Activated gamma-delta T cell treated with anti-CD3 and anti-CD28 coated beads, Interleukin-2, amount 50 U/mL, for 16 hours (primary cell): ENCODE data around the gene SNRNP200.
"Not testable (repeated sequence)": the region's sequence is repeated elsewhere in the genome, so short reads cannot be mapped to it uniquely, and the experiment has no call there.

Experiments used
- DNase-seq: peaks from one replicate; pipeline ENCODE4 v3.0.0-alpha.2; 2020; ENCODE audit warnings: low read depth

SNRNP200 gene

DNA sequence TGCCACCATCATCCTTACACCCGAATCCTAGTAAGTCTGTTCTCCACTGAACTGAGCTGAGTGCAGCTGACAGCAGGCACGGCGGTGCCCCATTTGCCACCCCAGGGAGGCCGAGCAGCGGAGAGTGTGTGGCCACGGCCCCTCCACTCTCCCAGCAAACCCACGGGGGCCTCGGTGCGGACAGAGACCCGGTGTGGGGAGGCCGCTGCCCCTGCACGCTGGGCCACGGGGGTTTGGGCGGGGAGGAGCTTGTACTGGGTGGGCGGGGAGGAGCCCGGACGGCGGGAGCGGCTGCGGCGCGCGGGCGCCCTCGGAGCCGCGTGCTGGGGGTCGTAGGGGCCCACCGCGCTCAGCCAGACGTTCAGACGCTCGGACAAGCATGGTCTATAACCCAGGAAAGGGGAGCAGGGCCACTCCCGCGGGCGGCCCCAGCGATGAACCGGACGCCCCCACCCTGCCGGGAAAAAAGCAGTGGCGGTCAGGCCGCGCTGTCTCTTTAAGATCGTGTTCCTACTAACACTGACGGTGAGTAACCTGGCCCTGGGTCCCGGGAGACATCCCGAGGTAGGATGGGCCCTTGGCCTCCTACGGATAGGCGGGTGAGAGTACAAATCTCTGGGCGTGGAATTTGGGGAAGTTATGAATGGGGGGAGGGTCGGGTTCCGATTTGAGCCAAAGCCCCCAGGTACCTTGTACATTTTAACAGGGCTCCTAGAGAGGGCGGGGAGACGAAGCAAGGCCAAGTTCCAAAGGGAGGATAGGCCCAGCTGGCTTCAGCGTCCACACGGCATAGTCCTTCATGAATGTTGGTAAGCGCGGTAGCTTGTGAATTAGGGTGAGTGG lies 19.9 kb upstream of the SNRNP200 start, which contains the start of gene ITPRIPL1:
Gene ITPRIPL1, plus strand, starts transcription at position 277 of the 843 bp plus-strand sequence. Its CDS starts 523 bp downstream, at position 800.
- DNase-seq: no peak

DNA sequence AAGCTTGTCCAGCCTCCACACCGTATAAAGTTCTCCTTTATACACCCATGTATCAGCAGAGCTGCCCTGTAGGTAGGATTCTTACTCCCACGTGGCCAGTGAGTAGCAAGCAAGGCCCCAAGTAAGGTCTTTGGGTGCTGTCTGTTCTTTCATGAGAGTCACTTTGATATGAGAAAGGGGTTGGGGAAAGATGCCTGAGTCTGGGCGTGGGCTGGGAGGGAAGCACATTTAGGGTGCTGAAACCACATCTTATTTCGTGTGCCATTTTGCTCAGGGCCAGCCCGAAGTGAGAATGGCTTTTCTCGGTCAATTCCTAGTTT lies 19.3 kb upstream of the SNRNP200 start:
- DNase-seq: no peak

DNA sequence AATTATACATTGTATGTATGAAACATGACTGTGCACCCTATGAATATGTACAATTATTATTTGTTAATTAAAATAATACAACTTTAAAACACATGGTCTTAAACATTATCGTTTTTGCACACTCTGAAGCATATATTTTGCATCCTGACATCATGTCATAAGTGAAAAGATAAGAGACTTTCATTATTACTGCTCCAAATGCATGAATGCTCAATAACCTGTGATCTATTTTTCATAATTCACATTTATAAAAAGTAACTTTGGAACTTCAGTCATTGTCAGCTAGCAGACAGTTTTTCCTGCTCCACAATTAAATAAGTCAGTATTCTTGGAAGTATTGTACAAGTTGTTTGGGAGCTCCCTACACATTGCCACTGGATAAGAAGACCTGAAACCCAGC lies 18.5 kb upstream of the SNRNP200 start:
- no peak for DNase-seq

DNA sequence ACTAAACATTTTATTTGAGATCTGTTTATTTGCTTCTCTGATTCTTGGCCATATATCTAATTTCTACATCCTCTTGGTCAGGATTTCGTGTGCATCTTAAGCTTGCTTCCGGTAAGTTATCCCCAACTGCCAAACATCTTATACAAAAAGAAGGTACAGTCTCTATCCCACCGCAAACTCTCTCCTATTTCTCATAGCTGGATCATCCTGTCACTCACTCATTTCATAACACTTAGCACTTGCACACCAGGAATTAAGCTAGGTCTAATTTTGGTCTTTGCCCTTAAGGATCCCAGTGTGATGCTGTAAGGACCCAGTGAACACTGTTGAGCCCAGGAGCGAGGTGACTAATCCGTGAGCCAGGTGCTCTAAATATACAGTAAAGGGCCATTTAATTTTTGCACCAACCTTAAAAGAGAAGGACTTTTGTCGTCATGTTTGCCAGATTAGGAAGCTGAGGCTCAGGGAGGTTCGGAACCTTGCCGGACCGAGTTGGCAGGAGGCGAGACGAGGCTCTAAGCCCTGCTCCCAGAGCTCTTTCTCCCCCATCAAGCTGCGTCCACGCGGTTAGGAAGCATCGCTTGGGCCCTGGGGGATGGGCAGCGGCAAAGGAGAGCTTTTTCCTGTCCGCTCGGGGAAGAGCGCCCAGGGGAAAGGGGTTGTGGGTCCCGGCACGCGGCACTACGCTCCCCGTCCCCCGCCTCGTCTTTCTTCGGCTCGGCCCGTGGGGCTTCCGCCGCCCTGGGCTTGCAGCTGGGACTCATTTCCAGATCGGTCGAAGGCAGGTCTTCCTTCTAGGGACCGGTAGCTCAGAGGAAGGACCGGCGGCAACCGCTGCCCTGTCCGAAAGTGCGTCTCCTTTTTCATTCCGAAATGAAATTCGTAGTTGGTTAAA lies 15.6 kb upstream of the SNRNP200 start:
- no peak for DNase-seq

DNA sequence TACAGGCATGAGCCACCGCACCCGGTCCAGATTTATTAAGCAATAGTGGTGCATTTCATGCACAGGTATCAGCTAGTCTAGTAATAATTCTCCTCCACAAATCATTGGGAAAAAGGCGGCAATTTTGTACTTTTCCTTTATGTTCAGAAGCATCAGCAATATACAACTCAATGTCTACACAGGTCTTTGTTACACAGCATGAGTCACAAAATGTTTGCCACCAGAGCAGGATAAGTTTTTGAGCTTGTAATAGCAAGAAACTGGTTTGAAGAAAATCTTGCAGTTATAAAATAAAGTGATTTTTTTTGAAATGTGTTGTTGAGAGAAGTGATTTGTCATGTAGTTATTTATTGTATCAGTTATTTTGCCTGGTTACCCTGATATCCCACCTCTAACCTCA lies 15.0 kb upstream of the SNRNP200 start:
- no peak for DNase-seq

DNA sequence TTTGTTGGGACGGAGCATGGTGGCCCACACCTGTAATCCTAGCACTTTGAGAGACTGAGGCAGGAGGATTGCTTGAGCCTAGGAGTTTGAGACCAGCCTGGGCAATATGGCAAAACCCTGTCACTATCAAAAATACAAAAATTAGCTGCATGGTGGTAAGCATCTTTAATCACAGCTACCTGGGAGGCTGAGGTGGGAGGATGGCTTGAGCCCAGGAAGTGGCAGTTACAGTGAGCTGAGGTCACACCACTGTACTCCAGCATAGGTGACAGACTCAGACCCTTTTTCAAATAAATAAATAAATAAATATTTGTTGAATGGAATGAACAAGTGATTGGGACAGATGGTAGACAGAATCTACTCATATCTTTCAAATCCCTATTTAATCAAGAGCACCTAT lies 14.1 kb upstream of the SNRNP200 start:
- DNase-seq: no peak

DNA sequence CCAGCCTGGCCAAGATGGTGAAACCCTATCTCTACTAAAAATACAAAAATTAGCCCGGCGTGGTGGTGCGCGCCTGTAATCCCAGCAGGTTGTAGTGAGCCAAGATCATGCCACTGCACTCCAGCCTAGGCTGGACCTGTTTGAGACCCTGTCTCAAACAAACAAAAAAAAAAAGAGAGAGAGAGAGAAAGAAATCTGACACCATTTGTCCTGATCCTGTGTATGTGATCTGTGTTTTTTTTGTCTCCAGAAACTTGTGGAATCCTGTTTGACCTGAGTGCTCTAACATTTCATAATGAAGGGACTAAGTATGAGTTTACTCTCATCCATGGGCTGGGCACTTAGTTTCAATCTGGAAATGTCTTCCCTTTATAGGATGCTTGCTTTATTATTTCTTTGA lies 13.4 kb upstream of the SNRNP200 start:
- DNase-seq: no peak

DNA sequence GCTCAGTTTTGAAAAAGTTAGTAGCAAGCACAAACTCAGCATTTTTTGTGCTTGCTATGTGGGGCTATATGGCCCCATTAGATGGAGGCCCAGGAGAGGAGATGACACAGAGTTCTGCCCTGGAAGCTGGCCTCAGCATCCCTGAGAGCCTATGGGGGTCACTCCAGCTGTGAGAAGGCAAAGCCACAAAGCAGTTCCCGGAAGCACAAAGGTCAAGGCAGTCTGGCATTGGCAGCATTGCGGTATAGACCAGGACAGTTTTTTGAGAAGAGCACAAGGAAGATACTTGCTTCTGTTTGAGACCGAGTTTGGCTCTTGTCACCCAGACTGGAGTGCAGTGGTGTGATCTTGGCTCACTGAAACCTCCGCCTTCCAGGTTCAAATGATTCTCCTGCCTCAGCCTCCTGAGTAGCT lies 12.2 kb upstream of the SNRNP200 start:
- no peak for DNase-seq

DNA sequence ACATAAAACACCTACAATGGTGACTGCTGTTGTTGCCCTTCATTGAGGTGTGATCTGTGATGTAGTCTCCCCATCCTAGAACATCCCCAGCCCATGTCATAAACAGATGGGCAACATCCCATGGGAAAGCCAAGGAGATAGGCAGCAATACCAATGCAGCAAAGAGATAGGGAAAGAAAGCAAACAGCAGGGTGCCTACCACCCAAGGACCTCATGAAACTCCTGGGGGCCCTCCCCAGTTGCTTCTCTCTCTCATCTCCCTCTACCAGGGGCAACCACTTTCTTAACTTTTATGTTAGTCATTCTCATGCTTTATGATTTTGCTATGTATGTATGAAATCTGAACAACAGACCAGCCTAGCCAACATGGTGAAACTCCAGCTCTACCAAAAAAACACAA lies 11.7 kb upstream of the SNRNP200 start:
- no peak for DNase-seq

DNA sequence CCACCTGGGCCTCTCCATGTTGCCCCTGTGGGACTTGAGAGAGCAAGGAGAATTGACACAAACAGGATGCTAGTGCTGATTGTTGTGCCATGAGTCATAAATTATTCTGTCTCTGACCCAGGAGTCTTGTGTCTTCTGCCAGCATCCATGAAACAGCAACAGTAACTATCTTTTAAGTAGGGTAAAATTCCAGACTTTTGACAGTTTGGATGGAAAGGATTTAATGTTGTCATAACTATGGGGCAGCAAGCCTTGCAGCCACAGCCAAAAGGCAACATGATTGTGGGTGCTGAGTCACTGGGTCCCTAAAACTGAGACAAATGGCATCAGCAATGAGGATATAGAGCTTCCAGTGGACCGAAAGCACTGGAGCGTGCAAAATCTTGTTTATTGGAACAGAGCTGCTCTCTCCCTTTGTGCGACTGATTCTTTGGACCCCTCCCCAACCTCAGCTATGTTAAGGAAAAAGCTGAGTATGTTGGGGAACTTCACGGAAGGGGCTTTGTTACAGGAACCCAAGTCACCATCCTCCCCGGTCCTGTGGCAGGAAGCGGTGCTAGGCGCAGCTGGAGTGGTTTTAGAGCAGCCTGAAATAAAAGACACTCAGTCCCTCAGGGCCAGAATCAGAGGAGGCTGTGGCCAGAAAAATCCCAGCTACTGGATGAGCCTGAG lies 10.2 kb upstream of the SNRNP200 start:
- DNase-seq: no peak

DNA sequence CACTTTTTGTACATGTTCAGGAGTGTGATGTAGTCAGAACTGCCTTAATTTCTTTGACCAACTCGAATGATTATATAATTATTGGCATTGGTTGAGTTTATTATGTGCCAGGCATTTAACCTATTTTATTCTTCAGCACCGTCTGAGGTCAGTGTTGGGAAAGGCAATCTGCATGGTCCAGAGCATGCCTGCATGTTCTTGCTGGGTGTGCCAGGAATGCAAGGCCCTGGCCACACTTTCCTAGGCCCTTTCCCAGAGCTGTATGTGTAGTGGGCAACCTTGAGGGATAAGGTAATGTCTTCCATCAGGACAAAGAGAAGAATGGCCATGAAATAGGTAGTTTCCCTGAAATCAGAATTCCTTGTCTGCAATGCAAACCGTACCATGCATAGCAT lies 9.7 kb upstream of the SNRNP200 start:
- no peak for DNase-seq

DNA sequence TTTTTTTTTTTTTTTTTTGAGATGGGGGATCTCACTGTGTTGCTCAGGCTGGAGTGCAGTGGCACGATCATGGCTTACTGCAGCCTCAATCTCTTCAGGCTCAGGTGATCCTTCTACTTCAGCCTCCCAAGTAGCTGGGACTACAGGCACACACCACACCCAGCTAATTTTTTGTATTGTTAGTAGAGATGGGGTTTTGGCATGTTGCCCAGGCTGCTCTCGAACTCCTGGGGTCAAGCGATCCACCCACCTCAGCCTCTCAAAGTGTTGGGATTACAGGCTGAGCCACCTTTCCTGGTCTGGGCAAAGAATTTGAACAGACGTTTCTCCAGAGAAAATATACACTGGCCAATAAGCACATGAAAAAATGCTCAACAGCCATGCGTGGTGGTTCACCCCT lies 2.9 kb upstream of the SNRNP200 start:
- DNase-seq: no peak

DNA sequence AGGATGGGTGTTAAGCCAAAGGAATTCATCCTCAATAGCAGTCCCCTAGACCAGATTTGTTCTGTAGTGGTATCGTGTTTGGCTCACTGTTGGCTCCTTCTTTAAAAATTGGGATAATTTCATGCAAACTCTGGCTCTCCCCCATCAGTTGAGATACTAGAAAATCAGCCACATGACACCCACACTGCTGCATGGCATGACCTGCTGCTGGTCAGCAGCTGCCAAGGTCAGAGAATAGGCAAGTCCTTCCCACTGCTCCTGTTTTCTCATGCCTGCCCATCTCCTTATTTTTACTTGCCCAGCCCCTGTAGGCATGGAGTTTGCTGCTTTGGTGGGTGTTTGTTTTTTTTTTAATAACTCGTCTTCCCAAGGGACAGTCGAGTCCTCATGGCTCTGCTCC lies 1.0 kb upstream of the SNRNP200 start:
- no peak for DNase-seq

DNA sequence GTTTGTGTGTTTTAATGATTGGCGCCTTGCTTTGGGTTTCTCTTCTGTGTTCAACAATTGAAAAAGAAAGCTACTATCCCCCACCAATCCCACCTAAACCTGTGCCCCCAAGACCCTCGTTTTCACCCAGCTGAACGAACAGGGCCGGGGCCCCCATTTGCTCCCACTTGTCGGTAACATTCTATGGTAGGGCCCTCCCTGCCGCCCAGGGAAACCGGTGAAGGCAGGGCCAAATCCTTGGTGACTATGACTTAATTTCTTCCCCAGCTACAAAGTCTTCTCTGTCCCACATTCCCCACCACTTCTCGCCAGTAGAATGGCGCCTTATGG lies 598 bp upstream of the SNRNP200 start:
- DNase-seq: no peak

DNA sequence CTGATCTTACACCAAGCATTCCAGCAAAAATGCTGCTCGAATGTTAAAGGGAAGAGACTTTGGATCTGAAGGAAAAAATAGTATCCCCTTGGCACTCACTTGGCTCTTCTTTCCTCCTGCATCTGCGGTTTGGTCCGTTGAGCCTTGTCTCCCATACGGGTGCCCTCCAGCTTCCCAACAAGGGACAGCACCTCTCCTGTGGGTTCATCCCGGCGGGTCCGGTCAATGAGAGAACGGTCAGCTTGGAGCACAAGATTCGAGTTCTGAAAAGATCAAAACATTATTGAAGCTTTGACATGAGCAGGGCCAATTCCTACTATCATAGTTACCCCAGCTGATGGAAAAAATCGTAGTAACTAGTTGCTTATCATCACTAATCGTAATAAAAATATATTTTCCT lies 740 bp downstream of the SNRNP200 start:
- no peak for DNase-seq

DNA sequence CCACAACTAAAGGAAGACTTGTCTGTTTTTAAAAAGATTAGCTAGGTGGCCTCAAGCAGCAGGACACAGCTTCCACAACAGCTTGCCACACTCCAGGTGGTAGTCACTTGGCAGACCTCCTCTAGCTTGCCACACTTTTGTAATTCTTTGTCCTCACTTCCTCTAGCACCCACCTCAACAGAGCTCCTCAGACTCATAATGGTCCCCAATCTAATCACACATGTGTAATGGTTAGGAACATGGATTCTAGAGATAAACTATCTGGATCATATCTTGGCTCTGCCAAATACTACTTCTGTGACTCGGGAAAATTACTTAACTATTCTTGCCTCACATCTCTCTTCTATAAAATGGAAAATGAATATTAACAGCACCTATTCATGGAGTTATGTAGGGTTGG lies 3.5 kb downstream of the SNRNP200 start:
- no peak for DNase-seq

DNA sequence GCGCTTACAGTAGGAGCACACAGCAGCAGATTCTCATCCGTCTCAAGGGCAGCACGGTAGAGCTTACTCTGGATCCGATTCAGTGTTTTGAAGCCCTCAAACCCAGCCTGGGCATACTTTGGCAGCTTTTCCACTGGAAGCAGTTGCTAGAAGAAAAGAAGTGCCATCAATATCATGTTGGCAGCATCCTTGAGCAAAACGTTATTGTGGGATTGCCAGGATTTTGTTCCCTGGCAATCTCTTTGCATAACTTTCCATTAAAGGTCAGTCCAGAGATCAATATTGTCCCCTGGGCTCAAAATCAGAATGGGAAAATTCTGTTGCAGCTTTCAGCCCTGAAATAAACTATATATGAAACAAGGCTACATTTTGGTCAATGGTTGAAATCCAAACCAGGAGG lies 8.4 kb downstream of the SNRNP200 start:
- no peak for DNase-seq

DNA sequence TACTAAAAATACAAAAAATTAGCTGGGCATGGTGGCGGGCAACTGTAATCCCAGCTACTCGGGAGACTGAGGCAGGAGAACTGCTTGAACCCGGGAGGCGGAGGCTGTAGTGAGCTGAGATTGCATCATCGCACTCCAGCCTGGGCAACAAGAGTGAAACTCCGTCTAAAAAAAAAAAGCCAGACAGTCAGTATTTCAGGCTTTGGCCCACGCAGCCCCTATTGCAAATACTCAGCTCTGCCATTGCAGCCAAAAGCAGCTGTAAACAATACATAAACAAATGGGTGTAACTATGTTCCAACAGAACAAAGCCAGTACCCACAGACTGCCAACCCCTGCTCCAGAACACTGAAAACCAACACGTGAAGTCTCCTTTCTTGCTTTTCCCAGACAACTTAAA lies 11.1 kb downstream of the SNRNP200 start:
- DNase-seq: not testable (repeated sequence)

DNA sequence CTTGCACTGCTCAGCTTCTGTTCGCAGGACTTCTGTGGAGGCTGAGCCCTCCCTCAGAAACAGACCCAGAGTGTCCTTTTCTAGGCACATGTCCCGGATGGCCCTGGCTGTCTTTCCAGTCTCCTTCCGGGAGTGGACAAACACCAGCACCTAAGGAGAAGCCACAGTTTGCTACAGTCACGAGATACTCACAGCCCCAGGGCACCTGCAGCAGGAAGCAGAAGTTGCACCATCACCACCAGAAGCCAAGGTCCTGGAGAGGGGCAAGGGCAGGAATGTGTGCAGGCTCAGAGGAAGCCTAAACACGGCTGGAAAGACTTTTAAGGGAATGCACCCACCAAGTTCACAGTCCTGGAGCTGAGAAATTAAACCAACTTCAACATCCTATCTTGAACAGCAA lies 13.6 kb downstream of the SNRNP200 start:
- DNase-seq: no peak

DNA sequence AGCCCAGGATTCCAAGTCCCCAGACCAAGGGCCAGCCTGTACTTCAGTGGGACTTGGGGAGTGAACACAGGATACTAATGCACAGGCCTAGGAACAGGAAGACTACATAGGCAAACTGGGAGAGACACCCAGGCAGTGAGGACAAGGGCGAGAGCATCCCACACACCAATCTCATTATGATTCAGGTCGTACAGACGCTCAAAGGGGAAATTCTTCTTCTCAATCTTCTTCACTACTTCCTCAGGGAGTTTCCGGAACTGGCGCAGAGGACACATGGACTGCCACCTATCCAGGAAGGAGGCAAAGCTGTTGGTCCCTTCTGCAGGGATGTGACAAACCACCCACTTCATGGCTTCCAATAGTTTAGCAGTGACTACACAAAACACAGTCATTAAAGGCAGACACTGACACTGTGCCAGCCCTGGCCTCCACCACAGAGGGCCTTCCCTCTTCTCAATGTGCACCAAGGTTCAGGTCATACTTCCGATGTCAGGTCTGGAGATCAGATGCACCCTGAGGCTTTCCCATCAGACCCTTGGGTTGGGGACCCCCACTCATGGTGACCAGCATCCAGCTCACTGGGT lies 18.0 kb downstream of the SNRNP200 start:
- no peak for DNase-seq

DNA sequence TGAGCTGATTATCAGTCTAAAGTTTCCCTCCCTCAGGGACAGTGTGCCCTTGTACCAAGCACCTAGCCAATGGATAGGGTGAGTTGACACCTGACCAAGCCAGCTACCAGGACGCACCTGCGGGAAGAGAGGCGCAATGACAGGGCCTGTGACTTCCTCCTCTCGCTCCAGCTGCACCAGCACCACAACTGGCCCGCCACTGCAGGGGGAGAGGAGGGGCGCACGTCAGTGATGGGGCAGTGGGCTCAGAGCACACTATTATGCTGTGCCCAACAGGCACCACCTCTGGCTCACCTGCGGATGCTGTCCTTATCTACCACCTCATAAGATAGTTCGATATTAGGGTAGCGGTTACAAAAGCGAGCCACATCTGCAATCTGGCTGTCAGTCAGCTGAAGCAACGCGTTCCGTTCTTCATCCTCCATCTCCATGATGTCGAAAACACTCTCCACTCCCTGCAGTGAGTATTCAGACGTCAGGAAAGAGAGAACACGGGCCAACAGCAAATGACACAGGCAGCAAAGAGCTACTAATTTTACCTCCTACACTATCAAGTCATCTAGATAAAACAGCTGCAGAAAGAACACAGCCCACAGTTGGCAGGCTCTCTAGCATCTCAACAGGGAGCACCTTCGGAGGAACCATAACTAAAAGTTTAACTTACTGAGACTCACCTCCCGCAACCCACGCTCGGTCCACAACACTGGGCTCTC lies 28.4 kb downstream of the SNRNP200 start:
- DNase-seq: no peak
